Activated B cell treated with CpG ODN at 0.5 μM for 24 hours (primary cell): ENCODE measurements around the gene PPP1R37. TPM values are rescaled to one million over a fixed set of nuclear protein-coding genes. Genes with fewer than 3 reads are reported as not detected.
A peak's percentile ranks its signal among the peaks of the same experiment; 100 is the strongest.

Experiments used
- ATAC-seq: fragments of 200-7000 bp; cut with Tn5 transposase; one replicate; pipeline ENCODE4 v1.10.0; 2021; ENCODE audit warnings: low read depth, mild to moderate bottlenecking, moderate library complexity
- CTCF ChIA-PET: fragments of 350-600 bp; sonication (Branson Sonifier 250); formaldehyde crosslinking; loops from one replicate; lab custom pipeline; 2021; ENCODE audit warnings: antibody characterized with exemption; lab: Charles Lee
- POLR2A ChIA-PET: fragments of 350-600 bp; sonication (Branson Sonifier 250); formaldehyde crosslinking; loops from one replicate; lab custom pipeline; 2021; ENCODE audit warnings: antibody characterized with exemption; lab: Charles Lee
- DNase-seq: peaks from one replicate; pipeline ENCODE4 v3.0.0; 2022
- H3K27ac Mint-ChIP-seq: one replicate; pipeline ENCODE4 v1.8.0; 2020; ENCODE audit warnings: mixed read lengths
- H3K27me3 Mint-ChIP-seq: one replicate; pipeline ENCODE4 v1.8.0; 2021; ENCODE audit warnings: mixed read lengths
- H3K36me3 Mint-ChIP-seq: one replicate; pipeline ENCODE4 v1.8.0; 2021; ENCODE audit warnings: low read depth, mixed read lengths
- H3K4me1 Mint-ChIP-seq: one replicate; pipeline ENCODE4 v1.8.0; 2021; ENCODE audit warnings: mixed read lengths
- H3K4me3 Mint-ChIP-seq: one replicate; pipeline ENCODE4 v1.8.0; 2020; ENCODE audit warnings: mild to moderate bottlenecking, mixed read lengths
- H3K9me3 Mint-ChIP-seq: one replicate; pipeline ENCODE4 v1.8.0; 2020; ENCODE audit warnings: mixed read lengths
- intact Hi-C: fragments of 100-400 bp; cut with micrococcal nuclease; formaldehyde crosslinking; loops from one replicate; pipeline ENCODE4 v1.15.1; 2024
- total RNA-seq: library from RNA; stranded (reverse); gene quantifications from 2 replicates; pipeline ENCODE4 v1.2.3, GENCODE V29; 2022
- TF ChIP-seq, protein P1 (sequence below): fragments of 200-600 bp; IDR thresholded peaks from one replicate; pipeline ENCODE4 v1.8.0; 2022; ENCODE audit warnings: antibody characterized with exemption, mild to moderate bottlenecking

Gene PPP1R37
- total RNA-seq, 1 donor from 2014 or later, result 27.2 TPM

DNA sequence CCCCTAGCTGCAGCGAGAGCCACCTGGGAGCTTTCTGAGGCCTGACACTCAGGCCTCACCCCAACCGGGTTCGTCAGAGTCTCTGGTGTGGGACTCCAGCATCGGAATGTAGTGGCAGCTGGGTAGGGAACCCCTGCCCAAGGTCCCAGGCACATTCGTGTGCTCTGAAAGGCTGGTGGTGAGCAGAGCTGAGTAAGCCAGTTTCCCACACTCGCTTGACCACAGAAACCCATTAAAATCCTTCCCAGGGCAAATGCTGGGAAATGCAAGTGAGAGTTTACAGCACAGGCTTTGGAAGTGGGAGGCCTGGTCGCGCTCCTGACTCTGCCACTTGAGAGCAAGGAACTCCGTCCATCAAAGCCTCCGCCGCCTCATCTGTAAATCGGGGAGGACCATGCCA is 80.8 kb downstream of the PPP1R37 start:
- Mint-ChIP-seq H3K36me3 (peaks cover 9% of the 10 kb centered on the region), H3K27me3 (no peaks in the 10 kb centered on the region), H3K27ac (no peak overlapping the region), H3K4me1 (peaks cover 43% of the 10 kb centered on the region), H3K4me3 (no peak overlapping the region), H3K9me3 (no peaks in the 10 kb centered on the region)
- TF ChIP-seq, protein P1, sequence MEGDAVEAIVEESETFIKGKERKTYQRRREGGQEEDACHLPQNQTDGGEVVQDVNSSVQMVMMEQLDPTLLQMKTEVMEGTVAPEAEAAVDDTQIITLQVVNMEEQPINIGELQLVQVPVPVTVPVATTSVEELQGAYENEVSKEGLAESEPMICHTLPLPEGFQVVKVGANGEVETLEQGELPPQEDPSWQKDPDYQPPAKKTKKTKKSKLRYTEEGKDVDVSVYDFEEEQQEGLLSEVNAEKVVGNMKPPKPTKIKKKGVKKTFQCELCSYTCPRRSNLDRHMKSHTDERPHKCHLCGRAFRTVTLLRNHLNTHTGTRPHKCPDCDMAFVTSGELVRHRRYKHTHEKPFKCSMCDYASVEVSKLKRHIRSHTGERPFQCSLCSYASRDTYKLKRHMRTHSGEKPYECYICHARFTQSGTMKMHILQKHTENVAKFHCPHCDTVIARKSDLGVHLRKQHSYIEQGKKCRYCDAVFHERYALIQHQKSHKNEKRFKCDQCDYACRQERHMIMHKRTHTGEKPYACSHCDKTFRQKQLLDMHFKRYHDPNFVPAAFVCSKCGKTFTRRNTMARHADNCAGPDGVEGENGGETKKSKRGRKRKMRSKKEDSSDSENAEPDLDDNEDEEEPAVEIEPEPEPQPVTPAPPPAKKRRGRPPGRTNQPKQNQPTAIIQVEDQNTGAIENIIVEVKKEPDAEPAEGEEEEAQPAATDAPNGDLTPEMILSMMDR, result no peak
- ChIA-PET CTCF (no interaction called here), POLR2A (interaction anchor here (0.7 kb wide), 1 partner anchor 203 kb away, joined by 3 read pairs; no protein-coding TSS in a partner anchor)
- intact Hi-C loops, result no loop called here
- no peak for ATAC-seq
- DNase-seq, result no peak

DNA sequence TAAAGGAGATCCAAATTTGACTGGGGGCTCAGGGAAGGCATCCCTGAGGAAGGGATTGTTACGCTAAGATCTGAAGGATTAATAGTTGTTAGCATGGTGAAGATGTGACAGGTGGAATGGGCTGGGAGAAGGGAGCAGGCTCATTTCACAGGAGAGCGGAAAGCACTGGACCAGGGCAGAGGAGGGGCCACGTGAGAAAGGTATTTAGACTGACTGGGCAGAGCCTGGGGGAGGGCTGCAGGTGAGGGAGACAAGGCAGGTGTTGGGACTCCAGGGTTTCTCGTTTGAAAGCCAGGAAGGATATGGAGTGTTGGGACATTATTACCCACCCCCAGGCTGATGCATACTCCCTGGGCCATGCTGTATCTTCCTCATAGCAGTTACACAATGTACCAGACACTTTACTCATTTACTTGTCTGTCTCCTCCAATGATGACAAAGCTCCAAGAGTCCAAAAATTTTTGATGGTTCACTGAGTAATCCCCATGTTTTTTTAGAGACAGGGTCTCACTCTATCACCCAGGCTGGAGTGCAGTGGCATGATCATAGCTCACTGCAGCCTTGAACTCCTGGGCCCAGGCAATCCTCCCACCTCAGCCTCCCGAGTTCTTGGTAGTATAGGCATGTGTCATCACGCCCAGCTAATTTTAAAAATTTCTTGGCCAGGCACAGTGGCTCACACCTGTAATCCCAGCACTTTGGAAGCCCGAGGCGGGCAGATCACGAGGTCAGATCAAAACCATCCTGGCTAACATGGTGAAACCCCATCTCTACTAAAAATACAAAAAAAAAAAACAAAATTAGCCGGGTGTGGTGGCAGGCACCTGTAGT is 82.8 kb downstream of the PPP1R37 start:
- no peaks in the 10 kb centered on the region for H3K9me3 Mint-ChIP-seq
- DNase-seq, result no peak
- H3K4me1 Mint-ChIP-seq, result peaks cover 53% of the 10 kb centered on the region
- ChIA-PET POLR2A (interaction anchor here (0.7 kb wide), 1 partner anchor 232 kb away, joined by 3 read pairs; no protein-coding TSS in a partner anchor), CTCF (no interaction called here)
- TF ChIP-seq, protein P1, result no peak
- H3K27ac Mint-ChIP-seq, result no peak overlapping the region
- no peak for ATAC-seq
- no peak overlapping the region for H3K4me3 Mint-ChIP-seq
- H3K27me3 Mint-ChIP-seq, result no peaks in the 10 kb centered on the region
- peaks cover 13% of the 10 kb centered on the region for H3K36me3 Mint-ChIP-seq
- intact Hi-C loops, result loop anchor here (5.0 kb wide), 1 partner anchor 423 kb away; no protein-coding TSS in a partner anchor

DNA sequence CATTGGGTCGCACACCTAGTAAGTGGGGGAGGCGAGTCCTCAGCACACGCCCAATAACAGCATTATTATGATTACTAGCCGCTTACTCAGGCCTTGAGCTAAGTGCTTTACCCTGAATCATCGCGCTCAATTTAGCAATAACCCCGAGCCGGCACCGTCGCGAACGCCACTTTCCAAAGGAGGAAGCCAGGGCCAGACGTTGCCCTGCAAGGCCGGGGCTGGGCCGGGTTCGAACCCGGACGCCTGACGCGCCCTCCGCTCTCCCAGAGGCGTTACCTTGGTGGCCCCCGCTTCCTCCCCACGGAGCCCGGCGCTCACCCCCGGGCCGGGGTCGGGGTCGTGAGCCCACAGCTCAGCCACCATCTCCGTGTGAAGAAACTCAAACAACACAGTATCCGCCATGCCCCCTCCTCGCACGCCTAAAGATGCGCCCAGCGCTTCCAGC is 84.9 kb downstream of the PPP1R37 start, which contains the start of gene TRAPPC6A:
TSS of gene TRAPPC6A (minus strand) at position 421 of the 445 bp plus-strand sequence. CDS start at position 402, 19 bp downstream.
- no peaks in the 10 kb centered on the region for H3K9me3 Mint-ChIP-seq
- H3K27me3 Mint-ChIP-seq, result no peaks in the 10 kb centered on the region
- CTCF ChIA-PET, result interaction anchor here (0.7 to 1.8 kb wide), 5 partner anchors 10 to 592 kb away, joined by 3 to 11 read pairs (median 4); partner anchors contain the start of gene PPP1R37
- H3K4me3 Mint-ChIP-seq, result peak within 1 kb of the TSS; percentile 94
- ATAC-seq (no peak), DNase-seq (no peak)
- peak within 1 kb of the TSS; percentile 96 for H3K27ac Mint-ChIP-seq
- intact Hi-C loops, result loop anchor here (1.0 to 5.0 kb wide), 10 partner anchors 13 to 426 kb away; partner anchors contain the start of genes CLASRP, CLPTM1 and MARK4
- TF ChIP-seq, protein P1, result no peak
- POLR2A ChIA-PET, result interaction anchor here (0.6 to 3.0 kb wide), 28 partner anchors 9 to 686 kb away, joined by 3 to 53 read pairs (median 5); partner anchors contain the start of genes CLPTM1, FBXO46, FOXA3 and GEMIN7
- peaks cover 53% of the 10 kb centered on the region for H3K4me1 Mint-ChIP-seq
- H3K36me3 Mint-ChIP-seq, result peaks cover 28% of the 10 kb centered on the region

DNA sequence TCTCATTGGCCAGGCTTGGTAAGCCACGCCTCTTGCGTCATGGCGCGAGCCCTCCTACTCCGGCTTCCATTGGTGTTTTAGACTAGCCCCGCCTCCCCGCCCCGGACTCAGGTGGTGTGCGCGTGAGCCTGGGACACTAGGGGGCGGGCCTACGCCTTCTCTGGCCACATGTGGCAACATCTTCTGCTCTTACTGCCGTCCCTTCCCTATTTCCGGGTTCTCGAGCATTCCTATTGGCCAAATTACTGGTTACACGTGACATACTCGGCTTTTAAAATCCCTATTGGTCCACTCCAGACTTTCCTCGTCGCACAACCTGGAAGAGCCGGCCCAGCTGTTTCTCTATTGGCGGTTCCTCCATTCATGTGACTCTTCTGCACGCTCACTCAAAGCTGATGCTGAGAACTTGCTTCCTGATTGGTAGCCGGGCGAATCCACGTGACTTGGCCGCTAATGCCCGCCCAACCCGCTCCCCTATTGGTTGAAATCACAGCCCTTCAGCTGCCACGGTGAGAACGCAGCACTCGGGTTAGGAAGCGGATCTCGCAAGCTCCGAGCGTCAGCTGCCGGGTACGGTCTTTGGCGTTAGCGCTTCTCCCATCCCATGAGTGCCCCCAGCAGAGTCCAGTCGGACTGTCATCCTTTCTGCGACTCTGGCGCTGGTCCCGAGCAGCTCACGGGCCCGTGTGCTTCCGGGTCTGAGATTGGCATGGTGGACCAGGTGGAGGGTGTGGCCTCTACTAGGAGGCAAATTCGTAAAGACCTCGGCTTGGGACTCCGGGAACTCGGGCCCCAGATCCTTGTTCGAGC is 85.5 kb downstream of the PPP1R37 start, which contains the start of gene BLOC1S3:
TSS of gene BLOC1S3 (plus strand) at position 523 of the 810 bp plus-strand sequence. CDS start 513 bp downstream, outside the sequence.
- DNase-seq (peak; percentile 97), ATAC-seq (peak; percentile 87)
- CTCF ChIA-PET, result interaction anchor here (0.7 to 1.8 kb wide), 7 partner anchors 9 to 592 kb away, joined by 3 to 11 read pairs (median 3); partner anchors contain the start of gene PPP1R37
- intact Hi-C loops, result loop anchor here (1.0 to 5.0 kb wide), 10 partner anchors 14 to 426 kb away; partner anchors contain the start of genes CLASRP, CLPTM1 and MARK4
- H3K36me3 Mint-ChIP-seq, result peaks cover 29% of the 10 kb centered on the region
- H3K27ac Mint-ChIP-seq, result peak within 1 kb of the TSS; percentile 96
- POLR2A ChIA-PET, result interaction anchor here (0.6 to 3.0 kb wide), 35 partner anchors 8 to 710 kb away, joined by 3 to 53 read pairs (median 5); partner anchors contain the start of genes CLASRP, CLPTM1, FBXO46 and FOXA3
- H3K27me3 Mint-ChIP-seq, result no peaks in the 10 kb centered on the region
- peak within 1 kb of the TSS; percentile 94 for H3K4me3 Mint-ChIP-seq
- peaks cover 51% of the 10 kb centered on the region for H3K4me1 Mint-ChIP-seq
- TF ChIP-seq, protein P1, result no peak
- no peaks in the 10 kb centered on the region for H3K9me3 Mint-ChIP-seq
